Measurements from ENCODE around the gene EDA. TPM values are rescaled to one million over a fixed set of nuclear protein-coding genes. Genes with fewer than 3 reads are reported as not detected.
"Not testable (repeated sequence)": the region's sequence is repeated elsewhere in the genome, so short reads cannot be mapped to it uniquely, and the experiment has no call there.

EDA gene
- total RNA-seq, 1 donor from 2014 or later: 3.0 TPM

DNA sequence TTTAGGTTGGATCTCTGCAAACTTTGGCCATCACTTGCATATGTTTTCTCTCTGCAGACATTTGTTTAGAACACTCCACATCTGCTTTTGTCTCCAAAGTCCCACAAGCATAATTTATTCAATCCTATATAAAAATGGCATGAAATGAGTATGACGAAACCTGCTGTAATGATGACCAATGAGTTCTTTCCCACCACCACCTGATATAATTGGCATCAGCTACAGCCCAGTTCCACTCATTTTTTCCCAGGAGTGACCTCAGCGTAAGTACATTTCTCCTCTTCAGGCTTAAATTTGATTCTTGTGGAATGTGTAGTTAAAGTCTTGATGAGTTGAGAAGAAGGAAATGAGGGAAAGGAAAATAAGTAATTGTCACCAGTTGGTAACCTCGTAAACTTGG lies 228.7 kb downstream of the EDA start:
- H3K36me3 Mint-ChIP-seq (ENCODE audit: insufficient read depth): no peaks in the 10 kb centered on the region
- TF ChIP-seq, protein P1, sequence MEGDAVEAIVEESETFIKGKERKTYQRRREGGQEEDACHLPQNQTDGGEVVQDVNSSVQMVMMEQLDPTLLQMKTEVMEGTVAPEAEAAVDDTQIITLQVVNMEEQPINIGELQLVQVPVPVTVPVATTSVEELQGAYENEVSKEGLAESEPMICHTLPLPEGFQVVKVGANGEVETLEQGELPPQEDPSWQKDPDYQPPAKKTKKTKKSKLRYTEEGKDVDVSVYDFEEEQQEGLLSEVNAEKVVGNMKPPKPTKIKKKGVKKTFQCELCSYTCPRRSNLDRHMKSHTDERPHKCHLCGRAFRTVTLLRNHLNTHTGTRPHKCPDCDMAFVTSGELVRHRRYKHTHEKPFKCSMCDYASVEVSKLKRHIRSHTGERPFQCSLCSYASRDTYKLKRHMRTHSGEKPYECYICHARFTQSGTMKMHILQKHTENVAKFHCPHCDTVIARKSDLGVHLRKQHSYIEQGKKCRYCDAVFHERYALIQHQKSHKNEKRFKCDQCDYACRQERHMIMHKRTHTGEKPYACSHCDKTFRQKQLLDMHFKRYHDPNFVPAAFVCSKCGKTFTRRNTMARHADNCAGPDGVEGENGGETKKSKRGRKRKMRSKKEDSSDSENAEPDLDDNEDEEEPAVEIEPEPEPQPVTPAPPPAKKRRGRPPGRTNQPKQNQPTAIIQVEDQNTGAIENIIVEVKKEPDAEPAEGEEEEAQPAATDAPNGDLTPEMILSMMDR (IDR thresholded peaks at IDR 0.05; ENCODE audit: unreplicated experiment): no peak
- H3K4me1 Mint-ChIP-seq (ENCODE audit: low read depth): no peaks in the 10 kb centered on the region
- no peaks in the 10 kb centered on the region for H3K27me3 Mint-ChIP-seq
- no peak for DNase-seq (ENCODE audit: low spot score, unreplicated experiment)
- no peak overlapping the region for H3K27ac Mint-ChIP-seq
- no peak overlapping the region for H3K4me3 Mint-ChIP-seq (ENCODE audit: low read depth)
- peaks cover 14% of the 10 kb centered on the region for H3K9me3 Mint-ChIP-seq (ENCODE audit: low read depth)

DNA sequence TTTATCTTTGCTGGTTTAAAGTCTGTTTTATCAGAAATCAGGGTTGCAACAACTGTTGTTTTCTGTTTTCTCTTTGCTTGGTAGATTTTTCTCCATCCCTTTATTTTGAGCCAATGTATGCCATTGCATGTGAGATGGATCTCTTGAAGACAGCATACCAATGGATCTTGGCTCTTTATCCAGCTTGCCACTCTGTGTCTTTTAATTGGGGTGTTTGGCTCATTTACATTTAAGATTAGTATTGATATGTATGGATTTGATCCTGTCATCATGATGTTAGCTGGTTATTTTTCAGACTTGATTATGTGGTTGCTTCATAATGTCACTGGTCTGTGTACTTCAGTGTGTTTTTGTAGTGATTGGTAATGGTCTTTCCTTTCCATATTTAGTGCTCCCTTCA lies 244.1 kb downstream of the EDA start:
- peaks cover 63% of the 10 kb centered on the region for H3K9me3 Mint-ChIP-seq (ENCODE audit: low read depth)
- H3K4me3 Mint-ChIP-seq (ENCODE audit: low read depth); H3K4me1 Mint-ChIP-seq (ENCODE audit: low read depth); H3K36me3 Mint-ChIP-seq (ENCODE audit: insufficient read depth); H3K27me3 Mint-ChIP-seq; H3K27ac Mint-ChIP-seq; DNase-seq (ENCODE audit: low spot score, unreplicated experiment): not testable (repeated sequence)

DNA sequence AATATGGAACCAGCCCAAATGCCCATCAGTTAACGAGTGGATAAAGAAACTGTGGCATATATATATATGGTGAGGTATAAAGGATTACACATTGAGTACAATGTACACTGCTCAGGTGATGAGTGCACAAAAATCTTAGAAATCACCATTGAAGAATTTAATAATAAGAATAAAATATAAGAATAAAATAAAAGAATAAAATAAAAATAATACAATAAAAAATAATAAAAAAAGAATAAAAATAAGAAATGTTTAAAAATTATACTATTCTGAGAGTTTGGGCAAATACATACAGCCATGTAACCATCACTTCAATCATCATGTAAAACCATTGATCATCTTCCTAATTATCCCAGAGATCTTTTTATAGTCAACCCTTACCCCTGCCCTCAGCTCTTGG lies 260.3 kb downstream of the EDA start:
- Mint-ChIP-seq H3K9me3 (ENCODE audit: low read depth) (peaks cover 46% of the 10 kb centered on the region), H3K36me3 (ENCODE audit: insufficient read depth) (no peaks in the 10 kb centered on the region), H3K27ac (no peak overlapping the region), H3K27me3 (no peaks in the 10 kb centered on the region), H3K4me3 (ENCODE audit: low read depth) (no peak overlapping the region), H3K4me1 (ENCODE audit: low read depth) (no peaks in the 10 kb centered on the region)
- DNase-seq (ENCODE audit: low spot score, unreplicated experiment): no peak
- TF ChIP-seq, protein P1 (IDR thresholded peaks at IDR 0.05; ENCODE audit: unreplicated experiment): no peak

DNA sequence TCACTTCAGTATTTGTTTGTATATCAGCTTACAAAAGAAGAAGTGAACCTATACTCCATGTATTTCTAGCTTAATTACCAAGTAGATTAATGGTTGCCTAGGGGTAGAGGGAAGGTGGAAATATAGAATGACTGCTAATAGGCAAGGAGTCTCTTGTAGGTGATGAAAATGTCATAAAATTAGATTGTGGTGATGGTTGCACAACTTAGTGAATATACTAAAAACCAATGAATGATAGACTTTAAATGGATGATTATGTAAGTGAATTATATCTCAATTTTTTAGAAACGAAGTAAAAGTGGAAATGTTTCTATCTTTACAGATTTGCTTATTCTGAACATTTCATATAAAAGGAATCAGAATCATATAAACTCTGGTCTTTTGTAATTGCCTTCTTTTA lies 268.3 kb downstream of the EDA start:
- Mint-ChIP-seq H3K27me3 (no peaks in the 10 kb centered on the region), H3K27ac (no peak overlapping the region), H3K4me3 (ENCODE audit: low read depth) (no peak overlapping the region), H3K9me3 (ENCODE audit: low read depth) (peaks cover 38% of the 10 kb centered on the region), H3K4me1 (ENCODE audit: low read depth) (no peaks in the 10 kb centered on the region), H3K36me3 (ENCODE audit: insufficient read depth) (no peaks in the 10 kb centered on the region)
- TF ChIP-seq, protein P1 (IDR thresholded peaks at IDR 0.05; ENCODE audit: unreplicated experiment): no peak
- no peak for DNase-seq (ENCODE audit: low spot score, unreplicated experiment)

DNA sequence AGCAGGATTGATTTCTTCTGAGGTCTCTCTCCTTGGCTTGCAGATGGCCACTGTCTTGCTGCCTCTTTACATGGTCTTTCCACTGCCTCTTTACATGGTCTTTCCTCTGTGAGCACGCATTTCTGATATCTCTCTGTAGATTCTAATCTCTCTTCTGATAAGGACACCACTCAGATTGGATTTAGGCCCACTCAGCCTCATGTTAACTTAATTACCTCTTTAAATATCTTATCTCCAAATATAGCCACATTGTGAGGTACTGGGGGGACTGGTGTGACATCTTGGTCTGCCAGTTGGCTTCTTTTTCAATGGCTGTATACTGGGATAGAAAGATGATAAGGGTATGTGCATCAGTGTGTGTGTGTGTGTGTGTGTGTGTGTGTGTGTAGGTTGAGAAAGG lies 280.1 kb downstream of the EDA start:
- no peaks in the 10 kb centered on the region for H3K36me3 Mint-ChIP-seq (ENCODE audit: insufficient read depth)

DNA sequence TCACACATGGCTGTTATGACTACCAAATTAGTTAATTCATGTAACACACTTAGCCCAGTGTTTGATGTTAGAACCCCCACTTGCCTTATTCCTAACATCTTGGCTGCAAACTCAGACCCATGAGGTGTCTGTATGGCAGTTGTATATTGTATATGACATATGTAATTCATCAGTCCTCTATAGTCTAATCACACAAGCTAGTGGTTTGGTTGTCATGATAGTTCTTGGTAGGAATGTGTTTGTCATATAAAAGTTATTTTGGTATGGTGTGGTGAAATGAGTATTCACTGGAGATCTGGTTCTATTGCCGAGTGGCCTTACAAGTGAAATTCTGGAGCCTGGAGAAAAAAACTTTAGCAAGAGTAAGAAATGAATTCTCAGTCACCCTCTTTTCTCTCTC lies 284.6 kb downstream of the EDA start:
- H3K4me3 Mint-ChIP-seq (ENCODE audit: low read depth): no peak overlapping the region
- TF ChIP-seq, protein P1 (IDR thresholded peaks at IDR 0.05; ENCODE audit: unreplicated experiment): no peak
- H3K27ac Mint-ChIP-seq: no peak overlapping the region
- H3K36me3 Mint-ChIP-seq (ENCODE audit: insufficient read depth): no peaks in the 10 kb centered on the region
- H3K9me3 Mint-ChIP-seq (ENCODE audit: low read depth): peaks cover 10% of the 10 kb centered on the region
- peaks cover 4% of the 10 kb centered on the region for H3K4me1 Mint-ChIP-seq (ENCODE audit: low read depth)
- H3K27me3 Mint-ChIP-seq: no peaks in the 10 kb centered on the region
- no peak for DNase-seq (ENCODE audit: low spot score, unreplicated experiment)

More for the DNA sequence above, 280.1 kb downstream of the EDA start:
- Mint-ChIP-seq H3K27ac (no peak overlapping the region), H3K4me1 (ENCODE audit: low read depth) (no peaks in the 10 kb centered on the region), H3K9me3 (ENCODE audit: low read depth) (peaks cover 17% of the 10 kb centered on the region), H3K4me3 (ENCODE audit: low read depth) (no peak overlapping the region), H3K27me3 (no peaks in the 10 kb centered on the region)
- TF ChIP-seq, protein P1 (IDR thresholded peaks at IDR 0.05; ENCODE audit: unreplicated experiment): no peak
- no peak for DNase-seq (ENCODE audit: low spot score, unreplicated experiment)
